T-cell (primary cell): ENCODE data around the gene SERPING1. TPM values are rescaled to one million over a fixed set of nuclear protein-coding genes. Genes with fewer than 3 reads are reported as not detected.

Experiments used
- total RNA-seq, 35 experiments: library from RNA in 6 of 35; stranded (reverse) in 6 of 35; fragments of 120-200 nt in 1 of 35; gene quantifications; one replicate each; pipeline versions ENCODE4 v1.2.1 to v1.2.4 and lab custom pipeline; 2013 to 2026

Gene SERPING1
- total RNA-seq, 5 donors from 2014 or later (not counting 1 experiment from before 2014, with no cell fraction given), result 1.5 to 2.8 (median 1.9) TPM; not detected in 2

Other genes with a start within 250 kb of the SERPING1 start
- gene PRG3, start 216.5 kb upstream of the SERPING1 start, total RNA-seq, result not detected
- under 1 TPM in 4 of 5 donors, not detected in 1; 0.33 to 0.72 (median 0.39) TPM for gene PRG2, start 207.0 kb upstream of the SERPING1 start, total RNA-seq
- gene SLC43A3, start 170.6 kb upstream of the SERPING1 start, total RNA-seq, result 10 to 100 TPM in 4 of 5 donors, 1 to 10 TPM in 1; 9.9 to 18.1 (median 13.6) TPM
- gene RTN4RL2, start 137.2 kb upstream of the SERPING1 start, total RNA-seq, result 1 to 10 TPM in 1 of 5 donors, under 1 TPM in 4; 0.15 to 1.1 (median 0.29) TPM
- 10 to 100 TPM in 4 of 5 donors, 1 to 10 TPM in 1; 8.8 to 31.6 (median 25.1) TPM for gene SLC43A1, start 82.0 kb upstream of the SERPING1 start, total RNA-seq
- gene TIMM10, start 66.9 kb upstream of the SERPING1 start, total RNA-seq, result 10 to 100 TPM; 20.7 to 33.2 (median 26.2) TPM
- gene SMTNL1, start 60.1 kb upstream of the SERPING1 start, total RNA-seq, result not detected
- gene UBE2L6, start 30.0 kb upstream of the SERPING1 start, total RNA-seq, result 10 to 100 TPM; 61.7 to 97.2 (median 80.3) TPM
- gene YPEL4, start 52.2 kb downstream of the SERPING1 start, total RNA-seq, result 10 to 100 TPM in 3 of 5 donors, 1 to 10 TPM in 2; 1.8 to 13.5 (median 11.1) TPM
- gene CLP1, start 60.1 kb downstream of the SERPING1 start, total RNA-seq, result 10 to 100 TPM; 14.3 to 16.0 (median 14.5) TPM
- gene ZDHHC5, start 70.4 kb downstream of the SERPING1 start, total RNA-seq, result 10 to 100 TPM; 57.3 to 67.2 (median 60.7) TPM
- gene MED19, start 114.5 kb downstream of the SERPING1 start, total RNA-seq, result 10 to 100 TPM; 11.4 to 14.8 (median 12.7) TPM
- 10 to 100 TPM; 34.5 to 55.9 (median 51.2) TPM for gene TMX2, start 114.9 kb downstream of the SERPING1 start, total RNA-seq
- 100 to 1,000 TPM in 3 of 5 donors, 10 to 100 TPM in 2; 88.5 to 155 (median 113) TPM for gene SELENOH, start 143.8 kb downstream of the SERPING1 start, total RNA-seq
- gene BTBD18, start 154.1 kb downstream of the SERPING1 start, total RNA-seq, result under 1 TPM in 2 of 5 donors, not detected in 3; 0.09 to 0.23 TPM
- 10 to 100 TPM in 4 of 5 donors, 1 to 10 TPM in 1; 8.3 to 17.5 (median 12.5) TPM for gene CTNND1, start 164.1 kb downstream of the SERPING1 start, total RNA-seq